HEK293 (cell line): ENCODE measurements around the gene ENO4.

Experiments used
- ELK4 ChIP-seq: IDR thresholded peaks from 2 replicates; pipeline ENCODE4 v1.6.1; 2011; ENCODE audit warnings: mild to moderate bottlenecking, low read depth, low read length, borderline replicate concordance
- HOXA7 ChIP-seq: sonication (generic); formaldehyde crosslinking; IDR thresholded peaks from 2 replicates; pipeline ENCODE4 v1.8.1; 2022; ENCODE audit warnings: missing genetic modification reagents, borderline replicate concordance
- YY1 ChIP-seq: fragments of 450-650 bp; formaldehyde crosslinking; IDR thresholded peaks from 2 replicates; pipeline ENCODE4 v1.5.1; 2018; ENCODE audit warnings: missing biosample characterization, missing genetic modification characterization
- ZBTB1 ChIP-seq: fragments of 450-650 bp; formaldehyde crosslinking; IDR thresholded peaks from 2 replicates; pipeline ENCODE4 v1.5.1; 2016; ENCODE audit warnings: missing biosample characterization, missing genetic modification characterization
- ZBTB8A ChIP-seq: fragments of 450-650 bp; formaldehyde crosslinking; IDR thresholded peaks from 2 replicates; pipeline ENCODE4 v1.5.1; 2016; ENCODE audit warnings: missing biosample characterization, missing genetic modification characterization
- ZNF426 ChIP-seq: fragments of 450-650 bp; formaldehyde crosslinking; IDR thresholded peaks from 2 replicates; pipeline ENCODE4 v1.5.1; 2017; ENCODE audit warnings: missing biosample characterization, missing genetic modification characterization, mild to moderate bottlenecking, inconsistent platforms, moderate library complexity
- ZNF639 ChIP-seq: fragments of 450-650 bp; formaldehyde crosslinking; IDR thresholded peaks from 2 replicates; pipeline ENCODE4 v1.5.1; 2016; ENCODE audit warnings: missing biosample characterization, missing genetic modification characterization
- ZNF670 ChIP-seq: fragments of 450-650 bp; formaldehyde crosslinking; IDR thresholded peaks from 2 replicates; pipeline ENCODE4 v1.5.1; 2016; ENCODE audit warnings: missing biosample characterization, missing genetic modification characterization, low read depth
- ZSCAN30 ChIP-seq: fragments of 450-650 bp; IDR thresholded peaks from 2 replicates; pipeline ENCODE4 v1.5.1; 2018; ENCODE audit warnings: missing biosample characterization, mild to moderate bottlenecking, missing genetic modification characterization, moderate library complexity
- TF ChIP-seq, protein P1 (sequence below): fragments of 450-650 bp; formaldehyde crosslinking; IDR thresholded peaks from 2 replicates; pipeline ENCODE4 v1.5.1; 2016; ENCODE audit warnings: missing biosample characterization, missing genetic modification characterization
- TF ChIP-seq, protein P2 (sequence below): fragments of 450-650 bp; formaldehyde crosslinking; IDR thresholded peaks from 2 replicates; pipeline ENCODE4 v1.5.1; 2016; ENCODE audit warnings: missing biosample characterization, missing genetic modification characterization, borderline replicate concordance

DNA sequence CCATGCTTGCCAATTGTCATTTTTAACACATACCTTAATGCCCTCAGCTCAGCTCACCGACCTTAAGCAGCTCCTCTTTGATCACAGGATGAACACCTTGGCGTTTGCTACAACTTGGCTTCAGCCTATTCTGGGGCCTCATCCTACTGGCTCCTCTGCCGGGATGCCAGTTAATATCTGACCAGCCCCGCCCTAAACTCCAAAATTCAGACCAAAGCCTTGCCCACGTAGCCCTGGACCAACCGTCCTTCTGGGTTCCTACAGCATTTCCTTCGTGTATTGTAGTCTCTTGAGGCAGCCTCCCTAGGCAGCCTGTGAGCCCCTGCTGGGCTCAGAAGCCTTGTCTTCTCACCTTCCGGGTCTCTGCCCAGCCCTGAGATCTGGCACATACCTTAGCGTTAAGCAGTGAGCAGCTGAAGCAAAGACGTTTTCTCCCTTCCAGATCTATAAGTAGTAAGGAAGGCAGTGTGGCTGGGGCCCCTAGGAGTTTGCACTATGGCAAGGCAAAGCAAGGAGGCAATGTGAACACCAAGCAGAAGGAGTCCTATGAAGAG, 836 bp downstream of the ENO4 start:
- no peak for TF ChIP-seq ELK4
- no peak for TF ChIP-seq HOXA7
- no peak for TF ChIP-seq ZNF426 (tag by site-specific recombination)
- TF ChIP-seq ZBTB8A (tag by site-specific recombination) = no peak
- TF ChIP-seq ZBTB1 (tag by site-specific recombination) = no peak
- no peak for TF ChIP-seq ZNF670 (tag by site-specific recombination)
- no peak for TF ChIP-seq ZNF639
- TF ChIP-seq, protein P1, sequence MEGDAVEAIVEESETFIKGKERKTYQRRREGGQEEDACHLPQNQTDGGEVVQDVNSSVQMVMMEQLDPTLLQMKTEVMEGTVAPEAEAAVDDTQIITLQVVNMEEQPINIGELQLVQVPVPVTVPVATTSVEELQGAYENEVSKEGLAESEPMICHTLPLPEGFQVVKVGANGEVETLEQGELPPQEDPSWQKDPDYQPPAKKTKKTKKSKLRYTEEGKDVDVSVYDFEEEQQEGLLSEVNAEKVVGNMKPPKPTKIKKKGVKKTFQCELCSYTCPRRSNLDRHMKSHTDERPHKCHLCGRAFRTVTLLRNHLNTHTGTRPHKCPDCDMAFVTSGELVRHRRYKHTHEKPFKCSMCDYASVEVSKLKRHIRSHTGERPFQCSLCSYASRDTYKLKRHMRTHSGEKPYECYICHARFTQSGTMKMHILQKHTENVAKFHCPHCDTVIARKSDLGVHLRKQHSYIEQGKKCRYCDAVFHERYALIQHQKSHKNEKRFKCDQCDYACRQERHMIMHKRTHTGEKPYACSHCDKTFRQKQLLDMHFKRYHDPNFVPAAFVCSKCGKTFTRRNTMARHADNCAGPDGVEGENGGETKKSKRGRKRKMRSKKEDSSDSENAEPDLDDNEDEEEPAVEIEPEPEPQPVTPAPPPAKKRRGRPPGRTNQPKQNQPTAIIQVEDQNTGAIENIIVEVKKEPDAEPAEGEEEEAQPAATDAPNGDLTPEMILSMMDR (tag by site-specific recombination) = no peak
- no peak for TF ChIP-seq ZSCAN30
- TF ChIP-seq YY1 (tag by site-specific recombination) = no peak
- TF ChIP-seq, protein P2, sequence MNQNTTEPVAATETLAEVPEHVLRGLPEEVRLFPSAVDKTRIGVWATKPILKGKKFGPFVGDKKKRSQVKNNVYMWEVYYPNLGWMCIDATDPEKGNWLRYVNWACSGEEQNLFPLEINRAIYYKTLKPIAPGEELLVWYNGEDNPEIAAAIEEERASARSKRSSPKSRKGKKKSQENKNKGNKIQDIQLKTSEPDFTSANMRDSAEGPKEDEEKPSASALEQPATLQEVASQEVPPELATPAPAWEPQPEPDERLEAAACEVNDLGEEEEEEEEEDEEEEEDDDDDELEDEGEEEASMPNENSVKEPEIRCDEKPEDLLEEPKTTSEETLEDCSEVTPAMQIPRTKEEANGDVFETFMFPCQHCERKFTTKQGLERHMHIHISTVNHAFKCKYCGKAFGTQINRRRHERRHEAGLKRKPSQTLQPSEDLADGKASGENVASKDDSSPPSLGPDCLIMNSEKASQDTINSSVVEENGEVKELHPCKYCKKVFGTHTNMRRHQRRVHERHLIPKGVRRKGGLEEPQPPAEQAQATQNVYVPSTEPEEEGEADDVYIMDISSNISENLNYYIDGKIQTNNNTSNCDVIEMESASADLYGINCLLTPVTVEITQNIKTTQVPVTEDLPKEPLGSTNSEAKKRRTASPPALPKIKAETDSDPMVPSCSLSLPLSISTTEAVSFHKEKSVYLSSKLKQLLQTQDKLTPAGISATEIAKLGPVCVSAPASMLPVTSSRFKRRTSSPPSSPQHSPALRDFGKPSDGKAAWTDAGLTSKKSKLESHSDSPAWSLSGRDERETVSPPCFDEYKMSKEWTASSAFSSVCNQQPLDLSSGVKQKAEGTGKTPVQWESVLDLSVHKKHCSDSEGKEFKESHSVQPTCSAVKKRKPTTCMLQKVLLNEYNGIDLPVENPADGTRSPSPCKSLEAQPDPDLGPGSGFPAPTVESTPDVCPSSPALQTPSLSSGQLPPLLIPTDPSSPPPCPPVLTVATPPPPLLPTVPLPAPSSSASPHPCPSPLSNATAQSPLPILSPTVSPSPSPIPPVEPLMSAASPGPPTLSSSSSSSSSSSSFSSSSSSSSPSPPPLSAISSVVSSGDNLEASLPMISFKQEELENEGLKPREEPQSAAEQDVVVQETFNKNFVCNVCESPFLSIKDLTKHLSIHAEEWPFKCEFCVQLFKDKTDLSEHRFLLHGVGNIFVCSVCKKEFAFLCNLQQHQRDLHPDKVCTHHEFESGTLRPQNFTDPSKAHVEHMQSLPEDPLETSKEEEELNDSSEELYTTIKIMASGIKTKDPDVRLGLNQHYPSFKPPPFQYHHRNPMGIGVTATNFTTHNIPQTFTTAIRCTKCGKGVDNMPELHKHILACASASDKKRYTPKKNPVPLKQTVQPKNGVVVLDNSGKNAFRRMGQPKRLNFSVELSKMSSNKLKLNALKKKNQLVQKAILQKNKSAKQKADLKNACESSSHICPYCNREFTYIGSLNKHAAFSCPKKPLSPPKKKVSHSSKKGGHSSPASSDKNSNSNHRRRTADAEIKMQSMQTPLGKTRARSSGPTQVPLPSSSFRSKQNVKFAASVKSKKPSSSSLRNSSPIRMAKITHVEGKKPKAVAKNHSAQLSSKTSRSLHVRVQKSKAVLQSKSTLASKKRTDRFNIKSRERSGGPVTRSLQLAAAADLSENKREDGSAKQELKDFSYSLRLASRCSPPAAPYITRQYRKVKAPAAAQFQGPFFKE (tag by site-specific recombination) = no peak
